ENCODE results near the gene ATP8A2. TPM values are rescaled to one million over a fixed set of nuclear protein-coding genes. Genes with fewer than 3 reads are reported as not detected.

The ATP8A2 gene
- total and polyA plus RNA-seq, 2 donors: 1.1 to 1.5 TPM

DNA sequence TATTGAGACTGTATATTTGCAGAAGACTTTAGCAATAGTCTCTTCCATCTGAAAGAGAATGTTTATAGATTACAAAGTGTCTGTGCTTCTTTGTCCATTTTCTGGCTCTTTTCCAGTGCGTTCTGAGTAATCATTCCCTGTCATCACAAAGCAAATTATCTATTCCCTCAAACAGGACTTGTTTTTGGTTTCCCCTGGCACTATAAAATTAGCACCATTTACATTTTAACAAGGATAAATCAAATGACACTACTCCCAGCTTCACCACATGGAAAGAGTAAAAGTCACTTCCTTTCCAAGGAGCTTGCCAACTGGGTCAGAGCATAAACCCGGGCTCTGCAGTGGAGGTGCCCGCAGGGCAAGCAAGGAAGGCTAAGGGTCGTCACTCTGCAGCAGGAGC, 591.9 kb downstream of the ATP8A2 start:
- 91% methylated on average over 4 of the region's 4 CpGs for WGBS
- no peak for DNase-seq (ENCODE audit: low read depth in 6 of 9, low spot score in 9 of 9)
- Histone ChIP-seq H3K27ac (ENCODE audit: low read depth in 1 of 2, low read length in 1 of 2) (no peak overlapping the region), H3K9me3 (ENCODE audit: control insufficient read depth in 2 of 2, insufficient read depth in 1 of 2, low read length in 1 of 2) (no peaks in the 10 kb centered on the region), H3K4me1 (ENCODE audit: control insufficient read depth in 2 of 2, insufficient read depth in 2 of 2, low read length in 2 of 2) (peaks cover 7 to 14% of the 10 kb centered on the region in 2 donors), H3K36me3 (ENCODE audit: control insufficient read depth in 2 of 2, insufficient read depth in 2 of 2, low read length in 1 of 2) (no peaks in the 10 kb centered on the region), H3K4me3 (ENCODE audit: low read length in 2 of 2) (no peak overlapping the region), H3K27me3 (ENCODE audit: control insufficient read depth in 2 of 2, insufficient read depth in 1 of 2, low read length in 1 of 2) (no peaks in the 10 kb centered on the region)

DNA sequence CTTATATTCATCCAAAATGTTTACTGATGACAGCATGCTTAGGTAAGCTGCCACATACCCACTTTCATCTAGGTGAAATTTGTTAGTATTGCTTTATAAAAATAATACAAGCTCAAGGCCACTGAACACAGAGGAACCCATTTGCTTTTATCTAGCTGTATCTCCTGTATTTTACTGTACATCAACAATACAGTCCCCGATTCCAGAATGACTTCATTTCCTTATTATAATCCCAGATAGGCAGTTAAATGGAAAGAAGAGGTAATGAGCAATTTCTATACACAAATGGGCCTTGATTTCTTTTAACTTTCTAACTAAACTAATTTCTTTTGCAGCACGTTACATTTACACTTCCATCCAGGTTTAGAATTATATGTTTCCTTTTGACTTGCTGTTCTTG, 593.8 kb downstream of the ATP8A2 start:
- no peaks in the 10 kb centered on the region for H3K4me1 ChIP-seq (ENCODE audit: control insufficient read depth in 2 of 2, insufficient read depth in 2 of 2, low read length in 2 of 2)
- 78% methylated on average over 2 of the region's 2 CpGs for WGBS
- no peaks in the 10 kb centered on the region for H3K9me3 ChIP-seq (ENCODE audit: control insufficient read depth in 2 of 2, insufficient read depth in 1 of 2, low read length in 1 of 2)
- no peak overlapping the region for H3K4me3 ChIP-seq (ENCODE audit: low read length in 2 of 2)
- no peaks in the 10 kb centered on the region for H3K36me3 ChIP-seq (ENCODE audit: control insufficient read depth in 2 of 2, insufficient read depth in 2 of 2, low read length in 1 of 2)
- H3K27ac ChIP-seq (ENCODE audit: low read depth in 1 of 2, low read length in 1 of 2): no peak overlapping the region
- no peak for DNase-seq (ENCODE audit: low read depth in 6 of 9, low spot score in 9 of 9)
- H3K27me3 ChIP-seq (ENCODE audit: control insufficient read depth in 2 of 2, insufficient read depth in 1 of 2, low read length in 1 of 2): no peaks in the 10 kb centered on the region

DNA sequence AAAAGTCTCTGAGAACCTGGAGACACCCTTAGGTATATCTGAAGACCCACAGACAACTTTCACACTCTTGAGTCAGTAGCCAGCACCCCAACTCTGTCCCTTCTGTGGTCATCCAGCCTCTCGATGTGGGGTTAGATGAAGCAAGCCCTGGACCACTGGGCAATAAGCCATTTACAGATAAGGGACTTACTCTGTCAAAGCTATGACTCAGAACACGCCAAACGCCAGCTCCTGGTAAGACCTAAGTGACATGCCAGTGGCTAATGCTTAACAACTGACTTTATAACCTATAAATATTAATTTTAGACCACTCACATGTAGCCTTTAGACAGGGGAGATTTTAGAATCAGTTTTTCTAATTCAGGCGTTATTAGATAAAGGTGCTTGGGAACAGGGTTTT, 594.3 kb downstream of the ATP8A2 start:
- no peak overlapping the region for H3K4me3 ChIP-seq (ENCODE audit: low read length in 2 of 2)
- no peaks in the 10 kb centered on the region for H3K9me3 ChIP-seq (ENCODE audit: control insufficient read depth in 2 of 2, insufficient read depth in 1 of 2, low read length in 1 of 2)
- WGBS: 92% methylated on average over 4 of the region's 4 CpGs
- no peaks in the 10 kb centered on the region for H3K36me3 ChIP-seq (ENCODE audit: control insufficient read depth in 2 of 2, insufficient read depth in 2 of 2, low read length in 1 of 2)
- DNase-seq (ENCODE audit: low read depth in 6 of 9, low spot score in 9 of 9): no peak
- peaks cover 0 to 4% of the 10 kb centered on the region in 2 donors for H3K4me1 ChIP-seq (ENCODE audit: control insufficient read depth in 2 of 2, insufficient read depth in 2 of 2, low read length in 2 of 2)
- no peak overlapping the region for H3K27ac ChIP-seq (ENCODE audit: low read depth in 1 of 2, low read length in 1 of 2)
- no peaks in the 10 kb centered on the region for H3K27me3 ChIP-seq (ENCODE audit: control insufficient read depth in 2 of 2, insufficient read depth in 1 of 2, low read length in 1 of 2)

DNA sequence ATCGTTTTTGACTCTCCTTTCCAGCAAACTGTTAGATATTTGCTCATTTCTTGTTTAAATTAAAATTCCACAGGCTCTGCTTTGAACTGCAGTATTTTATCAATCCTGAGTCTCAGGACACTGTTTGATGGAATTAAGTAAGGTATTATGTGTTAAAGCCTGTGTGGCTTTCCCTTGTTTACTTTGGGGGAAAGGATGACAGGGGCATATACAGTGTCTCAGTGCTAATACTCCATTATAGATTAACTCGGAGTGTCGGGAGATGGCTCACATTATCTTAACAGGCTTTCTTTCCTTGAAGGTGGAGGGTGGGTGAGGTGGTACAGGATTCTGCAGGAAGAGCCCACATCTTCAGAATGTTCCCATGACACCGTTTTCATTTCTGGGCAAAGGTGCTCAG, 595.4 kb downstream of the ATP8A2 start:
- Histone ChIP-seq H3K9me3 (ENCODE audit: control insufficient read depth in 2 of 2, insufficient read depth in 1 of 2, low read length in 1 of 2) (no peaks in the 10 kb centered on the region), H3K36me3 (ENCODE audit: control insufficient read depth in 2 of 2, insufficient read depth in 2 of 2, low read length in 1 of 2) (no peaks in the 10 kb centered on the region), H3K27me3 (ENCODE audit: control insufficient read depth in 2 of 2, insufficient read depth in 1 of 2, low read length in 1 of 2) (no peaks in the 10 kb centered on the region), H3K4me1 (ENCODE audit: control insufficient read depth in 2 of 2, insufficient read depth in 2 of 2, low read length in 2 of 2) (peaks cover 0 to 11% of the 10 kb centered on the region in 2 donors), H3K4me3 (ENCODE audit: low read length in 2 of 2) (no peak overlapping the region), H3K27ac (ENCODE audit: low read depth in 1 of 2, low read length in 1 of 2) (no peak overlapping the region)
- DNase-seq (ENCODE audit: low read depth in 6 of 9, low spot score in 9 of 9): no peak
- WGBS: 77% methylated on average over 4 of the region's 4 CpGs

DNA sequence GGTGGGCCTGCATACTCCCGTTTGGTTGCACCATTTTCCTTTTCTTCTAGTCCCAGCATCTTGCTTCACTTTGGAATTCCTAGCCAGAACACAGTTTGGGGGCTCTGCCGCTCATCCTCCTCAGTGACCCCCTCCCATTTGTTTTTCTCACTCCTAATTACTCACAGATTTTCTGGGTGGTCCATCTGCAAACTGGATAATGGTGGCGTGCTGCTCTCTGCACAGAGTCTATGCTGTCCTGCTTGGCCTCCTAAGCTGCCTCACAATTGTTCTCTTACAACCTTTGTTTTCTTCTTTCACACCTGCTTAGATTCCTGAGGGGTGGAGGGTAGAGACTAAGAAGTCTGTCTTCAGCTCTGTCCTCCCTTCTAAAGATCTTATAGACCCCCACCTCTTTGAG, 599.3 kb downstream of the ATP8A2 start:
- Histone ChIP-seq H3K4me1 (ENCODE audit: control insufficient read depth in 2 of 2, insufficient read depth in 2 of 2, low read length in 2 of 2) (peaks cover 5 to 36% of the 10 kb centered on the region in 2 donors), H3K27ac (ENCODE audit: low read depth in 1 of 2, low read length in 1 of 2) (peak overlapping the region in 1 of 2 donors; percentile 49), H3K9me3 (ENCODE audit: control insufficient read depth in 2 of 2, insufficient read depth in 1 of 2, low read length in 1 of 2) (no peaks in the 10 kb centered on the region), H3K36me3 (ENCODE audit: control insufficient read depth in 2 of 2, insufficient read depth in 2 of 2, low read length in 1 of 2) (no peaks in the 10 kb centered on the region), H3K4me3 (ENCODE audit: low read length in 2 of 2) (no peak overlapping the region), H3K27me3 (ENCODE audit: control insufficient read depth in 2 of 2, insufficient read depth in 1 of 2, low read length in 1 of 2) (no peaks in the 10 kb centered on the region)
- 93% methylated on average over 3 of the region's 3 CpGs for WGBS
- no peak for DNase-seq (ENCODE audit: low read depth in 6 of 9, low spot score in 9 of 9)

DNA sequence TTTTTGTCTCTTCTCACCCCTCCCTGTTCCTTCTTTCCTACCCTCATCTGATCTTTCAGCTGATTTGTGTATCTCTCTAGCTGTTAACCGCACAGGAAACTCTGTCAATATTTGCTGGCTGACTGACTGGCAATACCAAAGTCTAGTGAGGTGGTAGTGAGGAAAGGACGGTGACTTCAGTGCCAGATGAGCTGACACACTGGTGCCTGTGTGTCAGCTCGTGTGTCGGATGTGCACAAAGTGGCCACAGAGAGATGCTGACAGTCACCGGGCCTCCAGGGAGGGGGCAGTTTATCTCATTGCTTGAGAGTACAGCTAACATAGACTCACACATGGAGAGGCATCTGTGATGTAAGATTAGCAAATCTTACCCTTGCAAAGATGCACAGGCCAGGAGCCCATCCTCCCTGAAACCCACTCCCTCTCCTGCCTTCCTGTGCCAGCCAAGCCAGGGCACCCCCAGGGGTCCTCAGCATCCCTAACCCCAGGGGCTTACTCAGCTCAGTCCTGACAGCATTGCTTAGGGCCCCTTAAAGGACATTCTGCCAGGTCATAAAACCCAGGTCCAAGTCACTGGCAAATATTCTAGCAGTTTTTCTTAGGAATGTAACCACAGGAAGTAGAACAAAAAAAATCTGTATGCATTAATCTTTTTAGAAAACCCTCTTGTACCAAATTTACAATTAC, 599.8 kb downstream of the ATP8A2 start:
- Histone ChIP-seq H3K36me3 (ENCODE audit: control insufficient read depth in 2 of 2, insufficient read depth in 2 of 2, low read length in 1 of 2) (no peaks in the 10 kb centered on the region), H3K27ac (ENCODE audit: low read depth in 1 of 2, low read length in 1 of 2) (peak overlapping the region in 1 of 2 donors; percentile 49), H3K9me3 (ENCODE audit: control insufficient read depth in 2 of 2, insufficient read depth in 1 of 2, low read length in 1 of 2) (no peaks in the 10 kb centered on the region), H3K4me1 (ENCODE audit: control insufficient read depth in 2 of 2, insufficient read depth in 2 of 2, low read length in 2 of 2) (peaks cover 5 to 36% of the 10 kb centered on the region in 2 donors), H3K27me3 (ENCODE audit: control insufficient read depth in 2 of 2, insufficient read depth in 1 of 2, low read length in 1 of 2) (no peaks in the 10 kb centered on the region), H3K4me3 (ENCODE audit: low read length in 2 of 2) (no peak overlapping the region)
- peak in 2 of 9 donors; percentile 41 to 50 for DNase-seq (ENCODE audit: low read depth in 6 of 9, low spot score in 9 of 9)
- 82% methylated on average over 5 of the region's 5 CpGs for WGBS

DNA sequence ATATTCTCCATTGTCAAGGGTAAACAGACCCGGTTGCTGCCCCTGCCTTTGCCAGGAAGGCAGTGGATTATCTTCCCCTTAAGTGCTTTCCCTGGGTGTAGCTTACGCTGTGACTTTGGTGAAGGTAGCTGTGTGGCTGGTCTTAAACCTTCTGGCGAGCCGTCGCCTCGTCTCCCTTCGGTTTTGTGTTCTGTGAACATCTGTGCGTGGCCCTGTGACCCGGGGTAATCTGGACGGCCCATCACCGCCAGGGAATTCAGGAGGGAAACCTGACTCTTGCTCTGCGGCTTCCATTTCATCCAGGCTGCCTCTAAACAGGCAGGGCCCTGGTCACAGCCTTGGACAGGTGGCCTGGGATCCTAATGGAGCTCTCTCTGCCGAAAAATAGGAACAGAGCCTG, 601.3 kb downstream of the ATP8A2 start:
- Histone ChIP-seq H3K4me3 (ENCODE audit: low read length in 2 of 2) (no peak overlapping the region), H3K36me3 (ENCODE audit: control insufficient read depth in 2 of 2, insufficient read depth in 2 of 2, low read length in 1 of 2) (no peaks in the 10 kb centered on the region), H3K27ac (ENCODE audit: low read depth in 1 of 2, low read length in 1 of 2) (peak overlapping the region; percentile 39 to 61), H3K27me3 (ENCODE audit: control insufficient read depth in 2 of 2, insufficient read depth in 1 of 2, low read length in 1 of 2) (peaks cover 0 to 4% of the 10 kb centered on the region in 2 donors), H3K4me1 (ENCODE audit: control insufficient read depth in 2 of 2, insufficient read depth in 2 of 2, low read length in 2 of 2) (peaks cover 5 to 40% of the 10 kb centered on the region in 2 donors), H3K9me3 (ENCODE audit: control insufficient read depth in 2 of 2, insufficient read depth in 1 of 2, low read length in 1 of 2) (no peaks in the 10 kb centered on the region)
- no peak for DNase-seq (ENCODE audit: low read depth in 6 of 9, low spot score in 9 of 9)
- WGBS: 83% methylated on average over 13 of the region's 13 CpGs

DNA sequence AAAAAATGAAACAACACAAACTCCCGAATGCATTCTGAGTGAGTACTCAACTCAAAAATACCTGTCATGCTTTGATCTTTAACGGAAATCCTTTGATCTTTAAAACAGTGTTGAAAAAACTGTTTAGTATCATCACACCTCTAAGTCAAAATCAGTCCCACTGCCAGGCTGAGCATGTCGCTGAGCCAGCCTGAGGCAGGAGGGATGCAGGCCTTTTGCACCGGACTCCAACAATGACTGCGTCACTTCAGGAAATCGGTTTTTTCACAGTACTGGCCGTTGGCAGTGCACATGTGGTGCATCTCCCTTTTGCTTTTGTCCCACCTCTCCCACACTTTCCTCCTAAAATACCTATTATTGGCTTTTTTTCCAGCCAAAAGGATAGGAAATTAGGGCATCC, 601.8 kb downstream of the ATP8A2 start:
- H3K36me3 ChIP-seq (ENCODE audit: control insufficient read depth in 2 of 2, insufficient read depth in 2 of 2, low read length in 1 of 2): no peaks in the 10 kb centered on the region
- DNase-seq (ENCODE audit: low read depth in 6 of 9, low spot score in 9 of 9): peak in 5 of 9 donors; percentile 17 to 73 (median 41)
- H3K4me3 ChIP-seq (ENCODE audit: low read length in 2 of 2): no peak overlapping the region
- peaks cover 0 to 4% of the 10 kb centered on the region in 2 donors for H3K27me3 ChIP-seq (ENCODE audit: control insufficient read depth in 2 of 2, insufficient read depth in 1 of 2, low read length in 1 of 2)
- H3K27ac ChIP-seq (ENCODE audit: low read depth in 1 of 2, low read length in 1 of 2): peak overlapping the region in 1 of 2 donors; percentile 61
- 68% methylated on average over 7 of the region's 7 CpGs for whole genome bisulfite sequencing
- H3K9me3 ChIP-seq (ENCODE audit: control insufficient read depth in 2 of 2, insufficient read depth in 1 of 2, low read length in 1 of 2): no peaks in the 10 kb centered on the region
- peaks cover 5 to 40% of the 10 kb centered on the region in 2 donors for H3K4me1 ChIP-seq (ENCODE audit: control insufficient read depth in 2 of 2, insufficient read depth in 2 of 2, low read length in 2 of 2)

DNA sequence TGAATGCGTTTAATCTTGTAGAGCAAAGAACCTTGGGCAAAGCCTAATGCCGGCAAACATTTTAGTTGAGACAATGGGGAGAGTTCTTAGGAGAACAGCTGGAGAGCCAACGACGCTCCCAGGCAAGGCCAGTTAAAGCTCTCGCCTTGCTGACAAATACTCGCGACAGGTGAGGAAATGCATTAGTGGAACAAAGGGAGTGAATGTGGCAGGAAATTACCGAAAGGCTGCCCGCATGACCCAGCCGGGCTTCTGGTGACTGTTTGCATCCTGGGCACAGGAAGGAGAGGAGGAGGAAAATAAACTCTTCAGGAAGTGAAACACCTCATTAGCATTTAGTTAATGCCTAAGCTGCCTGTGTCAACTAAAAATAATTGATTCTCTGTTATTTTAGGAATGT, 605.4 kb downstream of the ATP8A2 start:
- Histone ChIP-seq H3K36me3 (ENCODE audit: control insufficient read depth in 2 of 2, insufficient read depth in 2 of 2, low read length in 1 of 2) (no peaks in the 10 kb centered on the region), H3K4me1 (ENCODE audit: control insufficient read depth in 2 of 2, insufficient read depth in 2 of 2, low read length in 2 of 2) (peaks cover 5 to 29% of the 10 kb centered on the region in 2 donors), H3K27ac (ENCODE audit: low read depth in 1 of 2, low read length in 1 of 2) (no peak overlapping the region), H3K4me3 (ENCODE audit: low read length in 2 of 2) (no peak overlapping the region), H3K9me3 (ENCODE audit: control insufficient read depth in 2 of 2, insufficient read depth in 1 of 2, low read length in 1 of 2) (no peaks in the 10 kb centered on the region), H3K27me3 (ENCODE audit: control insufficient read depth in 2 of 2, insufficient read depth in 1 of 2, low read length in 1 of 2) (peaks cover 0 to 4% of the 10 kb centered on the region in 2 donors)
- 15% methylated on average over 10 of the region's 10 CpGs for WGBS
- DNase-seq (ENCODE audit: low read depth in 6 of 9, low spot score in 9 of 9): no peak
